ENCODE data around the gene MPV17L2.

The MPV17L2 gene

GRCh38 chr19:18234194-18234593, 41.2 kb downstream of the MPV17L2 start:
- DNase-seq (ENCODE audit: low read depth in 2 of 2): no peak

DNA sequence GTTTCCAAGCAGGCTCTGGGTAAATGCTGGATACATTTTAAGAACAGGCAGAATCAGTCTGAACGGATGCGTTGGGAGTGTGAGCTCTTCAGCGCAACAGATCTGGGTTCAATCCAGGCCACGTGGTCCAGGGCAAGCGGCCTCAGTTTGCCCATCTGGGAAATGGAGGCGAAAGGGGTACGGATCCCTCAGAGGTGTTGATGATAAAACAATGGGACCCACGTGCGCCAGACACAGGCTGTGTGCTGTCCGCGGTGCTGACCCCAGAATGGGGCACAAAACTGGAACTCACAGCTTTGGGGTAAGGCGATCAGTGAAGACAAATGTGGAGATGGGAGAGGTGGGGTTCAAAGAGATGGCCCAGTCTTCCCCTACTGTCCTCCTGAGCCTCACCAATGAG, 46.3 kb downstream of the MPV17L2 start:
- DNase-seq (ENCODE audit: low read depth in 2 of 2): no peak

GRCh38 chr19:18245297-18245696, 52.3 kb downstream of the MPV17L2 start:
- DNase-seq (ENCODE audit: low read depth in 2 of 2): no peak

All from stimulated activated CD4-positive, alpha-beta T cell treated with anti-CD3 and anti-CD28 coated beads, Interleukin-15, amount 100 ng/mL, for 48 hours (primary cell).